HG02642 (cell line): ENCODE measurements around the gene FBLIM1.

Source experiments
- ATAC-seq: cut with Tn5 transposase; IDR thresholded peaks from one replicate; pipeline ENCODE4 v1.9.1; 2021; ENCODE audit warnings: mild to moderate bottlenecking; ENCODE audit not compliant: unreplicated experiment, poor library complexity

Gene FBLIM1, protein sequence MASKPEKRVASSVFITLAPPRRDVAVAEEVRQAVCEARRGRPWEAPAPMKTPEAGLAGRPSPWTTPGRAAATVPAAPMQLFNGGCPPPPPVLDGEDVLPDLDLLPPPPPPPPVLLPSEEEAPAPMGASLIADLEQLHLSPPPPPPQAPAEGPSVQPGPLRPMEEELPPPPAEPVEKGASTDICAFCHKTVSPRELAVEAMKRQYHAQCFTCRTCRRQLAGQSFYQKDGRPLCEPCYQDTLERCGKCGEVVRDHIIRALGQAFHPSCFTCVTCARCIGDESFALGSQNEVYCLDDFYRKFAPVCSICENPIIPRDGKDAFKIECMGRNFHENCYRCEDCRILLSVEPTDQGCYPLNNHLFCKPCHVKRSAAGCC

DNA sequence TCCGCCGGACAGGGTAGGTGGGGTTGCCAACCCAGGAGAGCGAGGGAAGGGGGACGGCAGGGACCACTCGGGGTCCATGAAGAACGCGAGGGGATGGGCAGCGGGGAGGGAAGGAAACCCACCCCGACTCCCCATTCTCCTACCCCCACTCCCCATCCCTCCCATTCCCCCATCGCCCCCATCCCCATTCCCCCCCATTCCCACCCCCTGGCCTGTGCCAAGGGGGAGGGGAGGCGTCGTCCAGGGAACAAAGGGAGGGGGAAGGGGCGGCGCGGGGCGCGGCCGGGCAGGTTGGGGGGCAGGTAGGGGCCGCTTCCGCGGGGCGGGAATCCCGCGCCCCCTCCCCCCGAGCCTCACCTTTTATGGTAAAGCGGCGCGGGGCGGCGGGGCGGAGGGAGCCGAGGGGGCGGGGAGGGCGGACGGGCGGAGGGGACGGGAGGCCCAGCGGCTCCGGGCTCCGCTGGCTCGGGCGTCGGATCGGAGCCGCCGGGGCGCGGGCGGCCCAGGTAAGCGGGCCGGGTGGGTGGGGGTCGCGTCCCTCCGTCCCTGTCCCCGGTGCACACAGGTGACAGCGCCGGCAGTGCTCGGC, at the start of gene FBLIM1:
Gene FBLIM1 (plus strand): TSS at position 453 of the 589 bp plus-strand sequence. CDS start 6,189 bp downstream, outside the sequence.
- ATAC-seq: no peak

DNA sequence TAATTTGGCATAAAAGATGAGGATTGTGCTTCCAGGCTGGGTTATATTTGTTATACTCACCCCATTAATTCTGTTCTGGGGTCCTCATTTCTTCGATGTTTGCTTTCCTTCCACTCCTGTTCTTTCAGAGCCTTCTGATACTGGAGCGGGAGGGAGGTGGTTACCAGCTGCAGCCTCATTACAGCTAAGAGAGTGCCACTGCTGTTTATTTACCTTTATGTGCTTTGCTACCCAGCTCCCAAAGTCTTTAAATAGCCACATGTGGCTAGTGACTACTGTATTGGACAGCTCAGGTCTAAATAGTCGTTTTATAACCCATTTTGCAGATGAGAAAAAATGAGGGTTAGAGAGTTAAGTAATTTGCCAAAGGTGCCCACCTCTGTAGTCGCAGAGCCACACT, 49.4 kb upstream of the FBLIM1 start:
- no peak for ATAC-seq

DNA sequence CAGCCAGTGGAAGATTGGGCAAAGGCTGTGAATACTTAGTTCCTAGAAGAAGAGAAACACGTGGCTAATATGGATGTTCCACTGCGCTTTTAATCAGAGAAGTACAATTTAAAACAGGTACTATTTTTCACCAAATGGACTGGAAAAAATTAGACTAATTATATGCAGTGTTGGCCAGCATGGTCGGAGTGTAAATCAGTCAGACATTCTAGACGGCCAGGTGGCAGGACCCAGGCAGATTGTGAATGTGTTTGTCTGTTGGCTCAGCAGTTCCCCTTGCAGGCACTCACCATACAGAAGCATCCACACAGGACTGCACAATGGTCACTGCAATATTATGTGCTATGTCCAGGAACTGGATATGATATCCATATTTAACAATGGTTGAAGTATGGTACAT, 46.4 kb upstream of the FBLIM1 start:
- no peak for ATAC-seq

DNA sequence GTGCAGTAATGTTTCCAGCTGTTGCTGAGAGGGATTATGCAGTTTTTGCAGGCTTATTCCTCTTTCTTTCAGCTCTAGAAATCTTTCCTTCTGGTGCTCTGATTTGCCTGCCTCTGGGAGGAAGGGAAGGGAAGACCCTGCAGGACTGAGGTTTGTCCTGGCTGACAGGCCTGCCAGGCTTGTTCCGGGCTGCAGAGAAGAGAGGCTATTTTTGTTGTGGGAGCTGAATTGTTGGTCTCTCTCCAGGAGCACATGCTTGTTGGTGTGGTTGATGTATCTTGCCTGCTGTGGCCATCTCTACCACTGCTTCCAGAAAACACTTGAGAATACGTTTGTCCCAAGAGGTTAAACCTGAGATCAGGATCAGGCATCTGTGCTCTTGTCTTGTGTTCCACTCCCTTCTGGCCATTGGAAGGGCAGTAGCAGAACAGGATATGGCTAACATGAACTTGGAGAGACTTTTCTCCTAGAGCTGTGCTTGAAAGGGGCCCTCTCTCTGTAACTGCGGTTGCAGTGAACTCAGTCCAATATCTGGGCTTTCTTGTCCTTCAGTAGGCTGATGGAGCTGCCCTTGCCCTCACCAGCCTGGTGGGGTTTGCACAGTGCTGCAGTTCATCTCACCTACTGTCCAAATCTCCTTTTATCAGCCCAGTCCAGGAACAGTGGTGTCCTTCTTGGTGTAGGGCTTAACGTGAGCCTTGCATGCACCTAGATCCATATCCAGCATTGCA, 44.0 kb upstream of the FBLIM1 start:
- no peak for ATAC-seq

DNA sequence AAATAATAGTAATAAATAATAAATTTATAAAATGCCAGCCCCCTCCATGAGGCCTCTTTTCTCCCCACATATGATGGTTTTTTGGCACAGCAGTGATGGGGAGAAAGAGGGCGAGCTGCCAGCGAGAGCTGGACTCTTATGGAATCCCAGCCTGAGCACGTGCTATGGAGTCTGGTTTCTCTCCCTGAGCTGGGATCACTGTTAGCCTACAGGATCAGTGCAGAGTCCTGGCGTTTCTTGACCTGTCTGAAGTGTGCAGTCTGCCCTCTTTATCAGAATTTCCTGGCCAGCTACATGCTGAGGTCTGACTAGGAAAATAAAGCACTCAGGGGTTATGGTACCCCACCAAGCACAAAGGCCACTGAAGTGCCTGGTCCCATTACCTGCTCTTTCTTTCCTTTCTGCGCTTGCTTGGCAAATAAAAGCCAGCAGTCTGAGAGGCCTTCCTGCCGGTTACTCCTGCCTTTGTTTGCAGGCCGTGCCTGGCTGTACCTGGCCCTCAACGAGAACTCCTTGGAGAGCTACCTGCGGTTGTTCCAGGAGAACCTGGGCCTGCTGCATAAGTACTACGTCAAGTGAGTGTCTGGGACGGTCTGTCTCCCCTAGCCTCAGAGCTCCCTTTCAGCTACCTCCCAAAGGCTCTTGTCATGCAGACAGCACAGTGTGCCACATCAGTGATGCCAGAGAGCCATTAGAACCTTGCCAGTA, 41.0 kb upstream of the FBLIM1 start:
- ATAC-seq: no peak

DNA sequence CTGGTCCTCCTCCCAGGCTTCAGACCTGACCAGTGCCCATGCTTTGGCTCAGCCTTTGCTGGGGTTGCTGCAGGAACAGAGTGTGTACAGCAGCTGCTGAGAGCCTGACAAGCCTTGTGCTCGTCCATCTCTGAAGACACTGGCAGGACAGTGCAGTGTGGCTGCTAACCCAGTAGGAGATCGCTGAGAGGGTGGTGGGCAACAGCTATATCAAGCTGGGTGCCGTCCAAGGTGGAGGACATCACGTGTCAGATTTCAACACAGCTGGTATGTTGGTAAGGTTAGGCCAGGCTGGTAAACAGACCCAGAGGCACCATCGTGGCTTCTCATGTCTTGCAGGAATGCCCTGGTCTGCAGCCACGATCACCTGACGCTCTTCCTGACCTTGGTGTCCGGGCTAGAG, 40.4 kb upstream of the FBLIM1 start:
- no peak for ATAC-seq

DNA sequence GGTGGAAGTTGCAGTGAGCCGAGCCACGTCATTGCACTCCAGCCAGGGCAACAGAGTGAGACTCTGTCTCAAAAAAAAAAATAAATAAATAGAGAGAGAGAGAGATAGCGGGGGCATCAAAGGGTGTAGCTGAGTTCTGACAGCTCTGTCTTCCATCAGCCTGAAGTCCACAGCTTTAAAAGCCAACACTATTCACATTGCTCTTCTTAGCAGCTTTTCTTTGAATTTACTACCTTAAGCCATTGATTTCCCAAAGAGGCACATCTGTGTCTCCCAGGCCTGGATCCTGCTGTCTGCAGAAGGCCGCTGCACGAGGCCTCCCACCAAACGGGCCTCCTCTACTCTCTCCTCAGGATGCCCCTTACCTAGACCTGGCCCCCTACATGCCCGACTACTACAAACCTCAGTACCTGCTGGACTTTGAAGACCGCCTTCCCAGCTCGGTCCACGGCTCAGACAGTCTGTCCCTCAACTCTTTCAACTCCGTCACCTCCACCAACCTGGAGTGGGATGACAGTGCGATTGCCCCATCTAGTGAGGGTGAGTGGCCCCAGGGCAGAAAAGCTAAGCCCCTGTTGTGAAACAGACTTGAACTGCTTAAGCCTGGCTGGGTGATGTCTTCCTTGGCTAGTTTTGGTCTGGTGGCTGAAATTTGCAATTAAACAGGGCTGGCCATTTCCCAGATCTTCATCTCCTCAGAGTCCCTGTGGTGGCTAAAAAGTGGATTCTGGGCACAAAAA, 39.0 kb upstream of the FBLIM1 start:
- no peak for ATAC-seq

DNA sequence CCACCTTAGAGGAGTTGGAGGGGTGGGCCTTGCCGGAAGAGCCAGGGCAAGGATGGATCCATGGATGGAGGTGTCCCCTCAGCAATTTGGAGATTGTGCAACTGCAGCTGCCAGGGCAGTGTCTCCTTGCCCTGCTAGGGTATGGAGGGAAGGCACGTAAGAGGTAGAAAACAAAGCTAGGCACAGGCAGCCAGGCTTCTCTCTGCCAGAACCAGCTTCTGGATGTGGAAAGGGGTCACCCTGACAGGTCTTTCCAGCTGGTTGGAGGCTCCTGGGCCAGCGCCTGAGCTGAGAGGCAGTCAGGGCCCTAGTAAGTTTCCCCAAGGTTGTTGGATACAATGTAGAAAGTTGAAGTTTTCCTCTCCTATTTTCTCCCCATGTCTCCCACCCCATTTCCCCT, 37.7 kb upstream of the FBLIM1 start:
- no peak for ATAC-seq

DNA sequence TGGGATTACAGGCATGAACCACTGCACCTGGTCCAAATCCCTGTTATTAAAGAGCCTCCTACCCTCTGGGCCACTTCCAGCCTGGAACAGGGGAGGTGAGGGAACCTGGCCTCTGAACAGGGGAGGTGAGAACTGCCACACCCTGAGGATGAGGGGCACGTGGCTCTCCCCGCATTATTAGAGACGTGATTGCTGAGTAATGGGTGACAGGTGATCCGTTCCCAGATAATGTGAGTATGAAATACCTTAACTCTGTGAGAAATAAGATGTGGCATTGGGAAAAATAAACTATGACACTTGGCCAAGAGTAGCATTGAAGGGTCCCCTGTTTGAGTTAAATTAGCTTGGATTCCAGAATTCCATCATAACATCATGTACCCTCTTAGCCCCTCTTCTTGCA, 36.2 kb upstream of the FBLIM1 start:
- ATAC-seq: no peak

DNA sequence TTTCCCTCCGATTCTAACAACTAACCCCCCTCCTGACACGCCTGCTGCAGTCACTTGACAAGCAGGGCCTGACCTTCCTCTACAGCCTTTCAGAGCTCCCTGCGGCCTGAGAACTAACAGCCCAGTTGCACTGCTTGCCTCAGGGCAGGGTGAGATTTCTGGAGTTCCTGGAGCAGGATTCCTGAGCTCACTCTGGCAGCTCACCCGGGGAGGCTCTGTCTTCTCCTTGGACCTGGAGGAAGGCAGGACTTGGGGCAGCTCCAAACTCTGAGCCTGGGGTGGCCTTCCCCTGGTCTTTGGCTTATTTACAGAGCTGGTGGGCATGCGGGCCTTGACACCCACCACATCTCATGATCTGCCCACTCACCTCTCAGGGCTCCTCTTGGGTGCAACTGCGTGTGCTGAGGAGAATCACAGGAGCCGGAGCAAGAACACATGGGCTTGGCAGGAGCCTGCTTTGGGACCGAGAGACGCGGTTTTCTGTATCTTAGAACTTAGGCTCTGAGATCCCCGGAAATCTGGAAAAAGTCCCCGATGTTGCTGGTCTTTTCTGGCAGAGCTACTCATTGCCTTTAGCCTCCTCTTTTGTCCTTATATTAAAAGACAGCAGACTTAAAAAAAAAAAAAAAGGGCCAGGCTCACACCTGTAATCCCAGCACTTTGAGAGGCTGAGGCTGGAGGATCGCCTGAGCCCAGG, 35.6 kb upstream of the FBLIM1 start:
- ATAC-seq: no peak

DNA sequence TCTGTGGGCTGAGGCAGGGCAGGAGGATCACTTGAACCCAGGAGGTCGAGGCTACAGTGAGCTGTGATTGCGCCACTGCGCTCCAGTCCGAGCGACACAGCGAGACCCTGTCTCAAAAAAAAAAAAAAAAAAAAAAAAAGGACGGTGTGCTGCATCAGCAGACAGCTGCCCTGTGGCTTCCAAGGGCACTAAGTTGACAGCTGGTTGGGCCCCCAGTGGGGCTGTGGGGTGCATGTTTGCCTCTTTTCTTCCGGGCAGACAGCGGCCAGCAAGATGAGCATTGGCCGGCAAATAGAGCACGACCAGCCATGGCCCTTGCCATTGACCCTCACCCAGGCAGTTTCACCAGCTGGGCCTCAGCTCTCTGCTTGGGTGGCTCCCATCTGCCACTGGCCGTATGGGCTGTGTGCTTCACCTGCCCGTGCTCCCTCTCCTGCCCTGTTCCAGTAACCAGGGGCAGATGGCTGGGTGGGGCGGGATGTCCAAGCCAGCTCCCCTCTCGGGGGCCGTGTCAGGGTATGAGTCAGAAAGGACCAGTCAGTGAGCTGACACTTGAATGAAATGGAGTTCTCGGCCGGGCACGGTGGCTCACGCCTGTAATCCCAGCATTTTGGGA, 34.9 kb upstream of the FBLIM1 start:
- ATAC-seq: no peak

DNA sequence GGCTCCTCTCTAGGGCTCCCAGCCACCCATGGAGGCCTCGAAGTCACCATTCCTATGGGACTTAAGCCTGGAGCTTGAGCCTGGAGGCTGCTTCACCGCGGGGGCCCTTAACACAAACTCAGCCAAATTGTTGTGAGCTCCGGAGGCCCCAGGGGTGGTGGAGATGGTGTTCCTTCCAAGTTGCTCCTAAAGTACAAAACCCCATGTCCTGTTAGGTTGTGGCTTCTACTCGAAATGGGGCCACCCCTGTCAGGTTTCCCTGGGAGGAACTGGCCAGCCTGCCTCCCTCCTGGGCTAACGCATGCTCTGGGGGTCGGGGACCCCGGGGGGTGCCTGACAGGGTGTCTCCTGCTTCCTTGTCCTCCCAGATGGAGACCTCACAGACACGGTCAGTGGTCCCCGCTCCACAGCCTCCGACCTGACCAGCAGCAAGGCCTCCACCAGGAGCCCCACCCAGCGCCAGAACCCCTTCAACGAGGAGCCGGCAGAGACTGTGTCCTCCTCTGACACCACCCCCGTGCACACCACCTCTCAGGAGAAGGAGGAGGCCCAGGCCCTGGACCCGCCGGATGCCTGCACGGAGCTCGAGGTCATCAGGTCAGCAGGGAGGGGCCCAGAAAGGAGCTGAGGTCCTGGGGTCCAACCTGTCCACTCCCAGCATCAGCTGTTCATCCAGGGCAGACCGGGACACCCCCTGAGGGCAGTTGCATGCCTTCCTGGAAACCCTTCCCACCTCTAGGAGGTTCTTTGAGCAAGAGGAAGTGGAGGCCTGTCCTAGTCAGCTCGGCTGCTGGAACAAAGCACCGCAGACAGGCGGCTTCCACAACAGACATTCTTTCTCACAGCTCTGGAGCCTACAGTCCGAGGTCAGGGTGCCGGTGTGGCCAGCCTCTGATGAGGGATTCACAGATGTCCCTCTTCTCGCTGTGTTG, 33.4 kb upstream of the FBLIM1 start:
- ATAC-seq: no peak

DNA sequence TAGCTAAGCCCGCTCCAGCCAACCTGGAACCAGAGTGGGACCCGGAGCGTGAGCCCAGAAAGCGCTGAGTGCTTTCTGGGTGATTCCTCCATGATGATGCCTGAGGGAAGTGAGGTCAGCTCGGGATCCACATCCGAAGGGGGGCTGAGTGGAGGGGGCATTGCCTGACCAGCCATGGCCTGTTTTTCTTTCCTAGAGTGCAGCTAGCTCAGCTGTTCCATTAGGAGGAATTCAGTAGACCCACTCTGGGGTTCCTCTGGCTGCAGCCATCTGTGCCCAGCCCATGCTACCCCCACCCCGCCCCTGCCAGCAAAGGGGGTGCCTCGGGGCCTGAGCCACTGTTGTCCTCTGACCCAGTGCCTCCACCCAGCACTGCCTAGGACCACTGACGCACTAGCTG, 32.1 kb upstream of the FBLIM1 start:
- no peak for ATAC-seq

DNA sequence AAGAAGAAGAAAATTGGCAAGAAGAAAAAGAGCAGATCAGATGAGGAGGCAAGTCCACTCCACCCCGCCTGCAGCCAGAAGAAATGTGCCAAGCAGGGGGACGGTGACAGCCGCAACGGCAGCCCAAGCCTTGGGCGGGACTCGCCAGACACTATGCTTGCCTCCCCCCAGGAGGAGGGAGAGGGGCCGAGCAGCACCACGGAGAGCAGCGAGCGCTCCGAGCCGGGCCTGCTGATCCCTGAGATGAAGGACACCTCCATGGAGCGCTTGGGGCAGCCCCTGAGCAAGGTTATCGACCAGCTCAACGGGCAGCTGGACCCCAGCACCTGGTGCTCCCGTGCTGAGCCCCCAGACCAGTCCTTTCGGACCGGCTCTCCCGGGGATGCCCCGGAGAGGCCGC, 31.6 kb upstream of the FBLIM1 start:
- ATAC-seq: no peak

DNA sequence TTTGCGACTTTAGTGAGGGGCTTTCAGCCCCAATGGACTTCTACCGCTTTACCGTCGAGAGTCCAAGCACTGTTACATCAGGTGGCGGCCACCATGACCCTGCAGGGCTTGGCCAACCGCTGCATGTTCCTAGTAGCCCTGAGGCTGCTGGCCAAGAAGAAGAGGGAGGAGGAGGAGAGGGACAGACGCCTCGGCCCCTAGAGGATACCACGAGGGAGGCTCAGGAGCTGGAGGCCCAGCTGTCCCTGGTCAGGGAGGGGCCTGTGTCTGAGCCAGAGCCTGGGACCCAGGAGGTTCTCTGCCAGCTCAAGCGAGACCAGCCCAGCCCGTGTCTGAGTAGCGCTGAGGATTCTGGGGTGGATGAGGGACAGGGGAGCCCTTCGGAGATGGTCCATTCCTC, 31.2 kb upstream of the FBLIM1 start:
- ATAC-seq: no peak

DNA sequence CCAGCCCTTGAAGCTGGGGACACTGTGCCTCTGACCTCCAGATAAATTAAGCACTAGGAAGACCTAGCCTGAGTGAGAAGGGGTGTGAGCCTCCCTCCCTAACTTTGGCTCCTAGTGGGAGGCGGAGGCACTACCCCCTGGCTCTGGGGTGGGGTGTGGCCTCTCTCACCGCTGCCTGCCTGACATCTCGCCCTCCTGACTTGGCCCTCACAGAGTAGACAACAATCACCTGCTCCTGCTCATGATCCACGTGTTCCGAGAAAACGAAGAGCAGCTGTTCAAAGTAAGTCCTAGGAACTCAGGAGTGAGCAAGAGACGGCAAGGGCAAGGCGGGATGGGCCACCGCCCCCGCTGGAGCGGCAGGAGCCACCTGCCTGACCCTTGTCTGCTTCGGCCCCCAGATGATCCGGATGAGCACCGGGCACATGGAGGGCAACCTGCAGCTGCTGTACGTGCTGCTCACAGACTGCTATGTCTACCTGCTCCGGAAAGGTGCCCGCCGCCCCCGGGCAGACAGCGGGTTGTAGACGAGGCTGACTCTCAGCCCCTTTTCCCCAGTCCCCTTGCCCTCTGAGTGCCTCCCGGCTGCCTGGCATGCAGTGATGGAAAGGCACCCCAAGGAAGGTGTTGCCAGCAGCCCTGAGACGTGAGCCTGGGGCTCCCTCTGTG, 30.6 kb upstream of the FBLIM1 start:
- ATAC-seq: no peak

DNA sequence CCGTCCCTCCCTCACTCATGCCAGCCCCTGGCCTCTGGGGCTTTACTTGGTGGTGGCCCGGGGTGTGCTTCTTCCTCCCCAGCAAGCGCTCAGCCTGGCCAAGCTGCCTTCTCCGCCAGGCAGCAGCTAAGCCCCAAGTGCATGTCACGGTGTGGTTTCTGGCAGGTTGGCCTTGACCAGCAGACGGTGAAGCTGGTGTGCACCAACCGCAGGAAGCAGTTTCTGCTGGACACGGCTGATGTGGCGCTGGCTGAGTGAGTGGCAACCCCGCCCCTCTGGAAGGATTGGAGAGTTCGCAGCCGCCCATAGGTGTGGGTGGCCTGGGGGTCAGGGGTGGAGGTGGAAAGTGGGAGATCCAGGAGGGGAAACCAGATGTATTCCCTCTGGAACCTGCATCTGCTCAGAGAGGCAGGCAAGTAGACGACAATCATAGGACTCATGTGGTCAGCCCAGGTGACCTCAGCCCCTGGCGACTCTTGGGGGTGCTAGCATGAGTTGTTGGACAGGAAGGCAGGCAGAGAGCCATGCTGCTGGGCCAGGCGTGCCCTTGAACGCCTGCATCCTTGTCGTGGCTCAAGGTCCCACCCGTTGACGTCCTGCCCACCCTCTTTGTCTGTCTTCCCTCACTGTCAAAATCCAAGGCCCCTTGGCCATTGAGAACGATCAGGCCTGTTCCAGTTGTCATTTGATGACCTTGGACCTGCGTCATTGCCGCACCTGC, 29.5 kb upstream of the FBLIM1 start:
- ATAC-seq: no peak
